Nephron (organoid): Measurements from ENCODE around the gene EYA3.

Experiments used
- H3K27ac Mint-ChIP-seq, 3 experiments: 2 replicates each; pipeline ENCODE4 v1.8.0; 2020; ENCODE audit warnings: mixed read lengths in 3 of 3, mild to moderate bottlenecking in 2 of 3, moderate library complexity in 1 of 3
- H3K27me3 Mint-ChIP-seq: 2 replicates; pipeline ENCODE4 v1.8.0; 2021; ENCODE audit warnings: low read depth, mild to moderate bottlenecking, moderate library complexity, mixed read lengths
- H3K36me3 Mint-ChIP-seq: 2 replicates; pipeline ENCODE4 v1.8.0; 2020; ENCODE audit warnings: low read depth, mixed read lengths
- H3K4me1 Mint-ChIP-seq: 2 replicates; pipeline ENCODE4 v1.8.0; 2020; ENCODE audit warnings: mixed read lengths
- H3K4me3 Mint-ChIP-seq, 3 experiments: 2 replicates each; pipeline ENCODE4 v1.8.0; 2020; ENCODE audit warnings: mild to moderate bottlenecking in 3 of 3, mixed read lengths in 3 of 3, moderate library complexity in 2 of 3
- H3K9me3 Mint-ChIP-seq: 2 replicates; pipeline ENCODE4 v1.8.0; 2020; ENCODE audit warnings: mixed read lengths
- TF ChIP-seq, protein P1 (sequence below), 3 experiments: fragments of 200-600 bp; sonication (generic); IDR thresholded peaks; one replicate each; pipeline ENCODE4 v1.5.0; 2021; ENCODE audit warnings: antibody characterized with exemption in 3 of 3; ENCODE audit not compliant: unreplicated experiment in 3 of 3

Gene EYA3

GRCh38 chr1:28118640-28119307 is 30.4 kb upstream of the EYA3 start:
- no peak overlapping the region for H3K27ac Mint-ChIP-seq
- no peaks in the 10 kb centered on the region for H3K9me3 Mint-ChIP-seq
- TF ChIP-seq, protein P1, sequence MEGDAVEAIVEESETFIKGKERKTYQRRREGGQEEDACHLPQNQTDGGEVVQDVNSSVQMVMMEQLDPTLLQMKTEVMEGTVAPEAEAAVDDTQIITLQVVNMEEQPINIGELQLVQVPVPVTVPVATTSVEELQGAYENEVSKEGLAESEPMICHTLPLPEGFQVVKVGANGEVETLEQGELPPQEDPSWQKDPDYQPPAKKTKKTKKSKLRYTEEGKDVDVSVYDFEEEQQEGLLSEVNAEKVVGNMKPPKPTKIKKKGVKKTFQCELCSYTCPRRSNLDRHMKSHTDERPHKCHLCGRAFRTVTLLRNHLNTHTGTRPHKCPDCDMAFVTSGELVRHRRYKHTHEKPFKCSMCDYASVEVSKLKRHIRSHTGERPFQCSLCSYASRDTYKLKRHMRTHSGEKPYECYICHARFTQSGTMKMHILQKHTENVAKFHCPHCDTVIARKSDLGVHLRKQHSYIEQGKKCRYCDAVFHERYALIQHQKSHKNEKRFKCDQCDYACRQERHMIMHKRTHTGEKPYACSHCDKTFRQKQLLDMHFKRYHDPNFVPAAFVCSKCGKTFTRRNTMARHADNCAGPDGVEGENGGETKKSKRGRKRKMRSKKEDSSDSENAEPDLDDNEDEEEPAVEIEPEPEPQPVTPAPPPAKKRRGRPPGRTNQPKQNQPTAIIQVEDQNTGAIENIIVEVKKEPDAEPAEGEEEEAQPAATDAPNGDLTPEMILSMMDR (IDR thresholded peaks at IDR 0.05; ENCODE audit: unreplicated experiment in 3 of 3), result no peak
- H3K27me3 Mint-ChIP-seq, result peaks cover 11% of the 10 kb centered on the region
- H3K4me3 Mint-ChIP-seq, result no peak overlapping the region
- H3K36me3 Mint-ChIP-seq, result no peaks in the 10 kb centered on the region
- H3K4me1 Mint-ChIP-seq, result no peaks in the 10 kb centered on the region

GRCh38 chr1:28115267-28115666 is 26.9 kb upstream of the EYA3 start:
- Mint-ChIP-seq H3K4me1 (no peaks in the 10 kb centered on the region), H3K27ac (no peak overlapping the region), H3K36me3 (no peaks in the 10 kb centered on the region), H3K4me3 (no peak overlapping the region), H3K9me3 (no peaks in the 10 kb centered on the region), H3K27me3 (peaks cover 4% of the 10 kb centered on the region)
- TF ChIP-seq, protein P1 (IDR thresholded peaks at IDR 0.05; ENCODE audit: unreplicated experiment in 3 of 3), result no peak

DNA sequence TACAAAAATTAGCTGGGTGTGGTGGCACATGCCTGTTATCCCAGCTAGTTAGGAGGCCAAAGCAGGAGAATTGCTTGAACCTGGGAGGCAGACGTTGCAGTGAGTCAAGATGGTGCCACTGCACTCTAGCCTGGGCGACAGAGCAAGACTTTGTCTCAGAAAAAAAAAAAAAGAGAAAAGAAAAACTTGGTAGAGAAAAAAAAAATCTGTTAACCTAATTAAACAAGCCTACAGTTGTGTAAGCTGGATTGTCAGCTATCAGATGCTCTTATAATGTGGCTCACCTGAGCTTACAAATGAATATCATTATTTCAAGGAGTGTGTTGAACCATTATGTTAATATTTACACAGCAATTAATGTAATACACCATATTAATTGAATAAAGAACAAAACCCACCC is 26.4 kb upstream of the EYA3 start:
- TF ChIP-seq, protein P1 (IDR thresholded peaks at IDR 0.05; ENCODE audit: unreplicated experiment in 3 of 3), result no peak
- no peak overlapping the region for H3K27ac Mint-ChIP-seq
- H3K4me3 Mint-ChIP-seq, result no peak overlapping the region
- no peaks in the 10 kb centered on the region for H3K9me3 Mint-ChIP-seq
- no peaks in the 10 kb centered on the region for H3K36me3 Mint-ChIP-seq
- H3K27me3 Mint-ChIP-seq, result peaks cover 4% of the 10 kb centered on the region
- H3K4me1 Mint-ChIP-seq, result no peaks in the 10 kb centered on the region

- Mint-ChIP-seq H3K36me3 (no peaks in the 10 kb centered on the region), H3K4me1 (no peaks in the 10 kb centered on the region), H3K9me3 (no peaks in the 10 kb centered on the region), H3K27me3 (no peaks in the 10 kb centered on the region), H3K4me3 (no peak overlapping the region), H3K27ac (no peak overlapping the region)
- TF ChIP-seq, protein P1 (IDR thresholded peaks at IDR 0.05; ENCODE audit: unreplicated experiment in 3 of 3), result no peak
Observed at GRCh38 chr1:28113242-28113572, 24.8 kb upstream of the EYA3 start.

DNA sequence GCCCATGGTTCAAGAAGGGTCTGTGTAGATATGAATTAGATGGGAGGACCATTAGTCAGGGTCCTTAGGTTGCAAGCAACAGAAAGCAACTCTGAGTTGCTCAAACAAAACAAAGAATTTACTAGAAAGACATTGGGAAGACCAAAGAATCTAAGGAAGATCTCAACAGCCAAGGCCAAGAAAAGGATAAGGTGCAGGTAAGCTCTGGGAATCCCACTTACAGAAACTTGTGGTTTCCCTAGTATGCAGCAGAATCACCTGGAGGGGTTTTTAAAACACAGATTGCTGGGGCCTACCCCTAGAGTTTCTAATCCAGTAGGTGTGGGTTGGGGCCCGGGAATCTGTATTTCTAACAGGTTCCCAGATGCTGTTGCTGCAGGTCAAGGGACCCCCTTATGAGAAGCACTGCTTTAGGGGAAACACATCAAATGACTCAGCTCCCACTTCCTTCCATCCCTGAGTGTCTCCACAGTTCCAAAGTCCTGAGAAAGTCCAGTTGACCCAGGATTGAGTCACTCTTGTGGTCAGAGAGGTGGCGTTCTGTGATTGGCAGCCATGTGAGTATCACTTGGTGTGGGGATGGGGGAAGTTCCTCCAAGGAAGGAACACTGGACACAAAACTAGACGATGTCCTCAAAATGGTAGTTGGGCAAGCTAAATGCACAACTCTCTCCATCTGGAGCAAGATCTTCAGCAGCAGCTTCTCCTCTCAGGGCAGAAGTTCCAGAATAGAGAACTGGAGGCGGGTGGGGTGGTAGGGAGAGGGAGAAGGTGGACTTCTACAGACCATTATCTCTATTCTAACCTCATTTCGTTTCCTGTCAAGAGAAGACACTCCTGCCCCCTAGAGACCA is 24.2 kb upstream of the EYA3 start:
- TF ChIP-seq, protein P1 (IDR thresholded peaks at IDR 0.05; ENCODE audit: unreplicated experiment in 3 of 3), result no peak
- Mint-ChIP-seq H3K4me3 (no peak overlapping the region), H3K27me3 (no peaks in the 10 kb centered on the region), H3K27ac (no peak overlapping the region), H3K4me1 (no peaks in the 10 kb centered on the region), H3K9me3 (no peaks in the 10 kb centered on the region), H3K36me3 (no peaks in the 10 kb centered on the region)
